Measurements from ENCODE around the gene CTNNA3.

The CTNNA3 gene

GRCh38 chr10:66842371-66842770, 853.6 kb downstream of the CTNNA3 start:
- DNase-seq: no peak

- DNase-seq: no peak
These were observed 857.3 kb downstream of the CTNNA3 start for GRCh38 chr10:66838656-66839055.

- no peak for DNase-seq
These were observed 858.0 kb downstream of the CTNNA3 start for GRCh38 chr10:66837990-66838389.

- DNase-seq: no peak
These were observed 858.7 kb downstream of the CTNNA3 start for GRCh38 chr10:66837335-66837734.

GRCh38 chr10:66836771-66837170, 859.2 kb downstream of the CTNNA3 start:
- DNase-seq: no peak

GRCh38 chr10:66836057-66836456, 859.9 kb downstream of the CTNNA3 start:
- DNase-seq: no peak

- DNase-seq: no peak
These were observed 860.6 kb downstream of the CTNNA3 start for GRCh38 chr10:66835400-66835799.

- DNase-seq: no peak
These were observed 861.2 kb downstream of the CTNNA3 start for GRCh38 chr10:66834802-66835201.

GRCh38 chr10:66833861-66834260, 862.1 kb downstream of the CTNNA3 start:
- no peak for DNase-seq

GRCh38 chr10:66832781-66833422, 863.1 kb downstream of the CTNNA3 start:
- no peak for DNase-seq

GRCh38 chr10:66828957-66829356, 867.0 kb downstream of the CTNNA3 start:
- DNase-seq: no peak

- DNase-seq: no peak
These were observed 868.6 kb downstream of the CTNNA3 start for GRCh38 chr10:66827353-66827752.

GRCh38 chr10:66823301-66823700, 872.7 kb downstream of the CTNNA3 start:
- DNase-seq: no peak

- no peak for DNase-seq
These were observed 873.2 kb downstream of the CTNNA3 start for GRCh38 chr10:66822801-66823200.

GRCh38 chr10:66819691-66820090, 876.3 kb downstream of the CTNNA3 start:
- no peak for DNase-seq

- DNase-seq: no peak
These were observed 882.9 kb downstream of the CTNNA3 start for GRCh38 chr10:66813122-66813521.

- no peak for DNase-seq
These were observed 884.8 kb downstream of the CTNNA3 start for GRCh38 chr10:66811211-66811610.

GRCh38 chr10:66809402-66809801, 886.6 kb downstream of the CTNNA3 start:
- no peak for DNase-seq

- DNase-seq: no peak
These were observed 890.4 kb downstream of the CTNNA3 start for GRCh38 chr10:66805612-66806011.

GRCh38 chr10:66804962-66805361, 891.0 kb downstream of the CTNNA3 start:
- no peak for DNase-seq

- no peak for DNase-seq
These were observed 892.8 kb downstream of the CTNNA3 start for GRCh38 chr10:66803174-66803573.

- DNase-seq: no peak
These were observed 896.5 kb downstream of the CTNNA3 start for GRCh38 chr10:66799474-66799873.

GRCh38 chr10:66795866-66796265, 900.1 kb downstream of the CTNNA3 start:
- DNase-seq: no peak

- no peak for DNase-seq
These were observed 903.6 kb downstream of the CTNNA3 start for GRCh38 chr10:66792441-66792840.

- no peak for DNase-seq
These were observed 907.6 kb downstream of the CTNNA3 start for GRCh38 chr10:66788178-66788987.
